GM21786 (cell line): ENCODE data around the gene NPAS3.

ENCODE experiments used
- ATAC-seq: cut with Tn5 transposase; IDR thresholded peaks from one replicate; pipeline ENCODE4 v1.9.1; 2021; ENCODE audit not compliant: unreplicated experiment

Gene NPAS3

DNA sequence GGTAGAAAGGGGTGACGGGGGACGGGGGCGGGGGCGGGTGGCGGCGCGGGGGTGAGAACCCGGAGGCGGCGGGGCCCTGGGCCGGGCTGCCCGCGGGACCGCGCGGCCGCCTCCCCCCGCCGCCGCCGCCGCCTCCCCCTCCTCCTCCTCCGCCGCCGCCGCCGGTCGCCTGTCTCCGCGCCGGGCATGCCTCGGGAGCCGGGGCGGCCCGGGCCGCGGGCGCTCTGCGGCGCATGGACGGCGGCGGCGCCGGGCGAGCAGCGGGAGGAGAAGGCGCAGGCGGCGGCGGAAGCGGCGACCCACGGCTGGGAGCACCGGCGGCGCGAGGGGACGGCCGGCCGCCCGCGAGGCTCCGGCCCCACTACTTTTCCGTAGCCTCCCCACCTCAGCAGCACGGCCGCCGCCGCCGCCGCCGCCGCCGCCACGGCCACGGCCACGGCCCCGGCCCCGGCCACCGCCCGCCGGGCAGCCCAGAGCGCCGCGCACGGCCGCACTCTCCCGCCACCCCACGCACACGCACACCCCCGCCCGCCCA lies at the start of gene NPAS3:
TSS of gene NPAS3 (plus strand) at position 161 of the 535 bp plus-strand sequence.
- no peak for ATAC-seq

DNA sequence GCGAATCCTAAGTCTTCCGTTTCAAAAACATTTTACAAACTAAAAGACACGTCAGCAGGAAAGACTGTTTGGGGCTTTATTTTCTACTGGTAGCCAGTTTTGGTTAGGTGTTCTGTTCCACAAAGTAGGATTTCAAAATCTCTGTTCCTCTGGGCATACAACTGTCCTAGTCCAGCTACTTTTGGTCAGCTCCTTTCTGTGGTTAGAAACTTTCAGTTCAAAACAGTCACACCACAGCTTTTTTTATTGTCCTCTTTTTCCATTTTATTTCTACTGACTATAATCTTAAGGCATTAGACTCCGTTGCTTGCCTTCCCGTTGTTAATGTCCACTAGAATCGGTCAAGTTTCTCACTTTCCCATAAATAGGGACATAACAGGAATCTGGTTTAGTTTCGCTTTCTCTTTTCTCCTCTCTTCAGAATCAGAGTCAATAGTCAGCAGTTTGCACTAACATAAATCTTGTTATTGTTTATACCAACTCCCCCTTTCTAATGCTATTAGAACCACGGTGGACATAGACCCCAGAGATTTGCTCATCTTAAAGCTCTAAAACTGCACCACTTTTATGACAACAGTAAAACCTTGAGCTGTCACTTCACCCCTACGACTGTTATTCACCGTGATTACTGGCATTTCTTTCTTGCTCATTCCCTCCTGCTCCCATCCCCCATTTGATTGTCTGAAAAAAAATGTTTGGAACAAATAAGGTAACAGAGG lies 41.5 kb upstream of the NPAS3 start:
- no peak for ATAC-seq

DNA sequence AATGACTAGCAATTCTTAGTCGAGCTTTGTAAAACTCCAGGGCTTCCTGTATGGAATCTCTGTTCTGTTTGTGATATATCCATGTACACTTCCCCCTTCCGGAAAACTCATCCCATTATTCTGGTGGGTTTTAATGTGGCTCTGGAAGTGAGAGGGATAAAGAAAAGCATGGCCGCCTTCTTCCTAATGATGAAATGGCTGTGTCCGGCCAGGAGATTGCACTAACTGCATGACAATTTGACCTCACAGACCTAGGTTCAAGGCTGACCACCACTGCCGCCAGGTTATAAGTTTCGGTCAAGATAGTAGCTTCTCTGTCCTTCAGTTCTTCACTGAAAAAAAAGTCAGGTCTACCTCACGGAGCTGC lies 41.0 kb upstream of the NPAS3 start:
- ATAC-seq: no peak

DNA sequence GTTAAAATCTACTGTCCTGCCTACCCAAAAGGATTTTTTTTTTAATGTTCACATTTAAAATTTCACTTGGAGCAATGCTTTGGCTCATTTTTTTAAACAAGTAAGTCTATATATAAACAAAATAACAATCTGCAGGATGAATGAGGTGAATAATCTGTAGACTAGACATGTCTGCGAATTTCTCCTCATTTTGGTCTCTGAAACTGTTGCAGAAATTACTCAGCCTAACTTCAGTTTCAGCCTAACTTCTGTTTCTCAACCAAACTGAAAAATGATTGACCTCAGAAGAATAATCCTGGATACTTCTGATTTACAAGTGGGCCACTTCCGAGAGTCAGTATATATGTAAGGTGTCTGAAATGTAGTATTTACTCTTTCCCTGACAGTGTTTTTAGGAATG lies 39.8 kb upstream of the NPAS3 start:
- ATAC-seq: no peak

DNA sequence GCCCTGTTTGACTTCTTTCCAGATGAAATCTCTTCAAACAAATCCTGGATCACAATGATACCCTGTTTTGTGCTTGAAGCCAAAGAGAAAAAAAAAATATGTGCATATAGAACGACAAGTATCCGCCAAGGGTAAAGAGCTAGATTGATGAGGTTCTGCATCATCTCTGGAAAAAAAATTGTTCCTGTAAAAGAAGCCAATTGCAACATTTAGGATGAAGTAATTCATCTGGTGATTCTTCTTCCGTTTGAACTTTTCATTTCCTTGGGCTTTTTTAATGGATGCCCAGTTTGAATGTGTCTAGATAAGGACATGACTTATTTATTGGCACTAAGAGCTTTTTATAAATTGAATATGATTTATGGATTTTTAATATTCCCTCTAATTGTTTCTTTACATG lies 38.1 kb upstream of the NPAS3 start:
- ATAC-seq: no peak

DNA sequence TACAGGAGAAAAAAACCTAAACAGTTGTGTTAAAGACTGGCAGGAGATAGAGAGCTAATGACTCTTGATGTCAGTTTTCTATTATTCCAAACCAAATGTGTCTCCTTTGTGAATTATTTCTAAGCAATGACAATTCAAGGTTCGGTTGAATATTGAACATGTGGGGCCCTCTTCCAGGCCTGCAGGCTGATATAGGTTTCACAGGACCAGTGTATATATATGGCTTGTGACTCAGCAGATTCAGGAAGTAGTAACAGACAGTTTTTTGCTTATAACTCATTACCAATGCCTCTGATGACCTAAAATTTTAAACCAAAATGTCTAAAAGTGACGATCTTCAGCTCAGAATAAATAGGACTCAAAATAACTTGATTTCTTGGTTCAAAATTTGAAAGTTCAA lies 33.7 kb upstream of the NPAS3 start:
- ATAC-seq: no peak

DNA sequence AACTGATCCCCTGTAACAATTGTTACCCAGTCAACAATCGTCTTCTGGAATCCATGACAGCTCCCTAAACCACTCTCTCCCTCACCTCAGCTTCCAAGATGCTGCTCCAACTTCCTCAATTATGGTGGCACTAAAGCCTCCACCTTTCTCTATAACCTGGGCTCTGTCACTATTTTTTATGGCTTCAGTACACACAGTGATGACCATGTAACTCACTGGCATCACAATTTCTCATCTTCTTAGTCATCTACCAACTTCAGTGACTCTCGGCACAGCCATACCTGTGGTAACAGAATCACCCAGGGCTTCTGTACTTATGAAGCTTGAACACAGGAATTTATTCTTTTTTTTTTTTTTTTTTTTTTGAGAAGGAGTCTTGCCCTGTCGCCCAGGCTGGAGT lies 32.0 kb upstream of the NPAS3 start:
- ATAC-seq: no peak

DNA sequence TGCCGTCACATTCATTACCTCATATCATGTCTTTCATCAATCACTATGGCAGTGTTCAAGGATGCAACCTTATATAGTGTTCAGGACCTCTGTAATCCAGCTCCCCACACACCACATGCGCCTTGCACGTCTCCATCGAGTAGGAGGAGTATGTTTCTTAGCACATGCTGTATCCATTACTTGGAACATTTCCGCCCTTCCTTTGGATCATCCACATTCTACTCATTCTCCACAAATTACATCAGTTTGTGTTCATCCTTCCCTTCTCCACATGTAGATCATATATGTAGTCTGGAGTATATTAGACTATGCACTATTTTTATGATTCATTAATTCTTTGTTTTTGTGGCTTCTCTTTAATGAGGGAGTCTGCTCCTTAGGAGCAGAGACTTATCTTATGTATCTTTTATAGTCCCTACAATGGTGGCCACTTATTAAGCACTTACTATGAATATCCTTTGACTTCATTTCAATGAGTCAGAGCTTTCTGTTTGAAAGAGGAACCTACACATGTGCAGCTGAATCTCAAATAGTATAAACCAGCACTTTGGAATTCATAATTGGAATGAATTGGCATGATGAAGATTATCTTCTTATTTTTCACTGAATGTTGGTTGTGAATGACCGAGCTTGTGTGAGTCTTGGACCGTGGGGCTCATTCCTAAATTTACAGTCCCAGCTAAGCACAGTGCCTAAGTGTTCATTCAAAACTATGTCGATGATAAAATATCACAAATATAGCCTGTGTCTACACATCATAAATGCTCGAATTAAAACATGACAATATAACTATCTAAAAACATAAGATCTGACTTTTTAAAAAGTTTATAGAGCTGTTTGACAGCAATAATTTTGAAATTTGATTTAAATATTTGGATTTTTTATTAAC lies 30.2 kb upstream of the NPAS3 start:
- no peak for ATAC-seq

DNA sequence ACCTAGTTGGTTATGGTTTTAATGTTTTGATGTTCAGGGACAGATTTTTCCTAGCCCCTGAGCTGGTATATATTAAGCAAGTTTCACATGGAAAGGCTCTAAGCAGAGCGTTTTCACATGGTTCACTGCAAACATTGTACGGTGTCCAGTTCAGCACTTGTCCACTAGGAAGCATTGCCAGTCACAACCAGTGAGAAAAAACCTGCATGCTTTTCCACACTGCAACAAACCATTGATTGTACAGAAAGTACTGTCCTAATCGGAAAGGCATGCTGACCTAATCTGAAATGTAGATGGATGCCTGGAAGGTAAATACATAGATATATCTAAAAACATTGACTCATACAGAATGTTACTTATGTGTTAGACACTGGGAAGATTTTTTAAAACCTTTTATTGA lies 25.0 kb upstream of the NPAS3 start:
- no peak for ATAC-seq

DNA sequence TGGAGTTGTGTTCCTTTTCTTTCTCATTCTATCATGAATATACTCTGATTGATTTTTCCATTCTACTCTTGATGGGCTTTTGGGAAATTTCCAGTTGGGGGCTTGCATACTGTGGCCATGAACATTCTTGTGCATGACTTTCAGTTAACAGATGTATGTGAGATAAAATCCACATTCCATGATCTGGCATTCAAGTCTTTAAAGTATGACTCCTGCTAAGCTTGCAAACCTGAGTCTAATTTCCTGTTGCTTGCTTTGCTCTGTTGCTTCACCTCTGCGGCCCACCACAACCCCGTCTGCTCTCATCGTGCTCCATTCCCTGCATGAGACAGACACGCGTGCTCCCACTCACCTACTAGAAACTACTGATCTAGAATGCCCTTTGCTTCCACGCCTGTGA lies 24.3 kb upstream of the NPAS3 start:
- no peak for ATAC-seq

DNA sequence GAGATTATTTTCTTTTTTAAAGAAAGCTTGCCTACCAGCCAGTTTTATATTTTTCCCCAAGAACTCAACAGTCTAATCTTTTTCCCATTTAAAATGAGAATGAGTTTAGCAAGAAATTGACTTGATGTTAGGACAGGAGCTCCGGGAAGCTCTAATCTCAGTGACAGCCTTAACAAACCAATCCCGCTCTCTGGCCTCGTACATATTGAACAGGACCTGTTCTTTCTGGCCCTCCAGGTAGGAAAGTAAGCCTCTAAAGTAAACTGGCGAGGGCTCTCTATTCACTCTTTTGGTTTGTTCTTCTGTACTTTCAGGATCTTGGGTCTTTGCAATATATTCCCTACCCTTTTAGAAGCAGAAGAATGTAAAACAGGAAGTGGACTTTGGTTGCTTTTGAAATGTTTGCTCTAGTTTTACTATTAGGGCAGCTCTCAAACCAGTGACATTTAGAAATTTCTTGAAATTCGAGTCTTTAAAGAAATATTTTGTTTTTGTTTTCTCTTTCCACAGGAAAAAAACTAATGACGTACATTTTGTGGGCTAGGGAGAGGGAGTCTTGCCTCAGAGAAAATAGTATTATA lies 17.9 kb upstream of the NPAS3 start:
- ATAC-seq: no peak

DNA sequence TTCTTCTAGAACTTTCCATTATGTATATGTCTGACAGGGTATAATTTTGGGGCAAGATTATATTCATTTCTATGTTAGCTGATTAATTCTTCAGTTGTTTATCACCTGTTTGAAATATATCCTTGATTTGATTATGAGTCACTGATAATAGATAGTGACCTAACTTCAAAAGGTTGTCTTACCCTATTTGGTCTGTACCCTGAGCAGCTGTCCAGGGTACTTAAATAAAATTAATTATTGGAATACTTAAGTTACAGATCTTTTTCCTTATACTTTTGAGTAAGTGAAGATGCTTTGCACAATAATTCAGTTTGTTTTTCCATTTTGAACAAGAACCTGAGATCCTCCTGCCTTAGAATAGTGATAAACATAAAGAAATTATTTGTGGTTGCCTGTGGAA lies 13.2 kb upstream of the NPAS3 start:
- no peak for ATAC-seq

DNA sequence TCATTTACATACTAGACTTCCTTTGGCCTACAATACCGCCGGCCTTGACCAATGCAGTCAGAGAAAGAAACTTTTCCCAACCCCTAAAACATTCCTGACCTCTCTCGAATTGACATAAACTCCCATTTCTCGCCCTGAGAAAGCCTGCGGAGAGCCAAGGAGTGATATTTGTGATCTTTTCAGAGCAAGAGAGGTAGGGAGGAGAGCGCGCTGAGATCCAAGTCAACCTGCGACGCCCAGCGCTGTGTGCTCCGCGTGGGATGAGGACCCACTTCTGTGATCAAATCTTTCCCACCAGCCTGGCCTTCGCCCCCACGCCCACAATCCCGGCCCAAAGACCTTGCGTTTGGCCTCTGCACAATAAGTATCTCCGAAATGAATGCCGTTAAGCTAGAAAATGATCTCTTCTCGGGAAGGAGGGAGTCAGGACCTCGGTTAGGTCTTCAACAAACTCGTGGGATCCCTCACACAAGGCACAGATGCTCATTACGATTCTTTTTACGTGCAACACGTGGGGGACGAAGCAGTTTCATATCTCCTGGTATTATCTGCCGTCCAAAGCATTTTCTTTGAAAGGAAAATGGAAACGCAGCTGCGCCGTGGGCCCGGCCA lies 6.3 kb upstream of the NPAS3 start:
- no peak for ATAC-seq

DNA sequence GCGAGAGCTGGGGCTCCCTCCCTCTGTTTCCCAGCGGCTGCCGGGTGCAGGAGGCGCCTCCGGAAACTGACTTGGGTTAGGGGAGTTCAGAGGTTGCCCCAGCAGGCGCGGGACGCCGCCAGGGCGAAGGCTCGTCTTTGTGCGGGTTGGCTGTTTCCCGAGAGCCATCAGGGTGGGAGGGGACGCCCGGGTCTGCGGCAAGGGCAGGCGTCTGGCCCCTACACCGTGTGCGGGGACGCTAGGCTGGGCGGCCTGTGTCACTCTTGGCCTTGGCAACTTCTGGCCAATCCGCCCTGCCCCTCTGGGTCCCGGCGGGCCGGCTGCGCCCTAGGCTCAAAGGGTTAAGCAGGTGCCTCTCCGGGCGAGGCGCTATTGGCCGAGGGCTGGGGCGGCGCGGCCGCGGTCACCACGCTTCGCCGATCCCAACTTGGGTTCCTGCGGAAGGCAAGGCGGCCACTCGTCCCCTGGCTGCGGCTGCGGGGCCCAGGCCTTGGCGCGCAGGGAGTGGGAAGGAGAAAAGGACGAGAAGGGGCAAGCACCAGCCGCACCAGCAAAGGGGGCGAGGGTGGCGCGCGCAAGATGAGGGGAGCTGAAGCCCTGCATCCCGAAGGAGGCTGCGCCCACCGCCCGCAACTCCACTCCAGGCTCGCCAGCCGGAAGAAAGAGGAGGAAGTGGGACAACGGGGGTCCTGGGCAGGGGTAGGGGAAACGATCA lies 5.6 kb upstream of the NPAS3 start:
- ATAC-seq: no peak

DNA sequence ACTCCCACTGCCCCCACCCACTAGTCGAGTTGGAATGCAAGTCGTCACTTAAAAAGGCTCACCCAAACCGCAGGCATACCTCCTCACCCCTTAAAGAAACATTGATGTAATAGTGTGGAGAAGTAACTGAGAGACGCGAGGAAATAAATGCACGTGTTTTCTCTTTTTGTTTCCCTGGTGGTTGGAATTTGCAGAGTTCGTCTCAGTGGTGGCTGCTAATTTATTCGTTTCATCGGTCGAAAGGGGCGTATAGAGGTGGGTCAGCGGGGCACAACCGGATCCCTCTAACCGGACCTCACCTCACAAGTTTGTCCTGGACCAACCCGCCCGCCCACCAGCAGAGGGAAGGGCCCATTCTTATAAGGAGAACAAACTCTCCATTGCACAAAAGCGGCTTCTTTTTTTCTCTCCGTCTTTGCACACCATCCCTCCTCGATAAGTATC lies 5.0 kb upstream of the NPAS3 start:
- ATAC-seq: no peak

DNA sequence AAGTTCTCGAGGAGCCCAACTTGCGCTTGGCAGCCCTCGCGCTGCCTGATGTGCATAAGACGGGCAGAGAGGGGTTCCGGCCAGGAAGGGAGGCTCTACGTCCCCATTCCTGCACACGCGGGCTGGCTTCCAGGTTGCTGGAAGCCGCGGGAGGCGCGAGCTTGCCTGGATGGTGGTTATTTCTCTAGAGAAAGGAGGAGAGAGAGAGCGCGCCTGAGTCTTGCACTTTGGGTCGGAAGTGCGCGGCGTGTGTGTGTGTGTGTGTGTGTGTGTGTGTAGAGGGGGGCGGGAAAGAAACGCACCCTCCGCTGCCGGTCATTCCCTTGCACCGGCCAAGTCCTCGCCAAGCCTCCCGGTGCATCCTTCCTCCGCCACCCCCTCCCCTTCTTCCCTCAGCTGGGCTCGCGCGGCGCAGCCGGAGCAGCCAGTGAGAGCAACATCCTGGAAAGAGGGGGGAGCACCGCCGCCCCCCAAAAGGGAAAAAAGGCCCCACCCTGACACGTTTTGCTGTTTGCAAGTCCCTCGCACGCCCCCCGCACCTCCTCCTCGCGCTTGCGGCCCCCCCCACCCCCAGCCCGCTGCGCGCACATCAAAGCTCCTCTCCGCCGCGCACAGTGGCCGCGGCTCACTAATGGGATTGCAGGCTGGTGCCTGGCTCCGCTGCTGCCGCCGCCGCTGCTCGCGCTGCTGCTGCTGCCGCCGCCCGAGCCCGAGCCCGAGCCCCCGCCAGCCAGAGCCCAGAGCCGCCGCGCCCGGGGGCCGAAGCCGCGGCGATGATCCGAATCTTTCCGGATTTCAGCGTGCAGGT lies 4.4 kb upstream of the NPAS3 start:
- ATAC-seq: no peak

DNA sequence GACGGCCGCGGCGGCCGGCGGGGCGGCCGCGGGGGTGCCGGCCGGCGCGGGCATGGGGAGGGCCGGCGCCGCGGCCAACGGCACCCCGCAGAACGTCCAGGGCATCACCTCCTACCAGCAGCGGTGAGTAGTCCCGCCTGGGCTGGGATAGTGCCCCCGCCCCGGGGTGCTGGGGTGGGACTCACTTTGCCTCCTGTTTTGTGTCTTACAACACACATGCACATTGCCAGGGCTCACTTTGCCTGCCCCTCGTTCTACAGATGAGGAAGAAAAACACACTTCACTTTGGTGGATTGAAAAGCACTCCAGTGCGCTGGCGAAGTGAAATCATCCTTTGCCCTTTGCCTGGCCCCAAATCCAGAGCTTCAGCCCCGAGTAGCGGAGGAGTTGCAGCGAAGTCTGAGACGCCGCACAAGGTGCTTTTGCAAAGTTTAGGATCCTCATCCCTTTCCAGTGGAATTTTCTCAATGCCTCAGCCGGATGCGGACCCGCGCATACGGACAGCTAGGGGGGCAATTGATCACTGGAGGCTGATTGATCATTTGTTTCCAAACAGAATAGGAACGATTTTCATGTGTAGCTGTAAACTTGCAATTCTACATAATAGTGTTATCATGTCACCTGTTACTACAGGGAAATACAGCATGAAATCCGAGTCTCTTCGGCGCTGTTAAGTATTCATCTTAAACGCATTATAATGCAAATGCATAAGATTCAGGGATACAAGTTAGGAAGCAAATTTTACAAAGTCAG lies 3.6 kb upstream of the NPAS3 start:
- ATAC-seq: no peak

DNA sequence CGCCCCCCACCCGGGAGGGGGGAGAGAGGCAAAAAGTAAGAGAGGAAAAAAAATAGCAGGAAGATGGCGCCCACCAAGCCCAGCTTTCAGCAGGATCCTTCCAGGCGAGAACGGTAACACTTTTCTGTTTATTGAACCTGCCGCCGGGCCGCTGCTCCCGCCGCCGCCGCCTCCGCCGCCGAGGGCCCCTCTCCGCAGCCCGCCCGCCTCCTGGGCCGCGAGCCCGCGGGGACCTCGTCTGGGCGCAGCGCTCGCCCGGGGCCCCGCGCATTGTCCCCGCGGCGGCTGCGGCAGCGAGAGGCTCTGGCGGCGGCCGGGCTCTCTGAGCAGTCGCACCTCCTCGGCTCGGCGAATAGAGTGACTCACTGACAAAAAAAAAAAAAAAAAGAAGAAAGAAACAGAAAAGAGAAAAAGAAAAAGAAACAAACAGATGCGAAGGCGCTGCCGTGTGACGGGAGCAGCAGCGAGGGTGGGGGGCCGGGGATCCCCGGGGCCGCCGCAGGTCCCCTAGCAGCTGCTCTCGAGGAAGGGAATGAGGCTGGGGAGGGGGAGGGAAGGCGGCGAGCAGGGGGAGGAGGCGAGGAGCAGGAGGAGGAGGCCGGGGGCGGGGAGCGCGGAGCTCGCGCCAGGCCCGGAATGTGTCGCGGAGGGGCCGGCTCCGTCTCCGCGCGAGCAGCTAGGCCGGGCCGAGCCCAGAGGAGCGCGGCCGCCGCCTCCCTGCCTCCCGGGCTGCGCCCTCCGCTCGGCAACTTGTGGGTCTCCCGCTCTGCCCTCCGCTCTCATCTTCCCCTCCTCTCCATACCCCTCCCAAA lies 781 bp downstream of the NPAS3 start:
- ATAC-seq: no peak
